ENCODE data around the gene ST14.

GRCh38 chr11:130148796-130149326 lies 10.7 kb upstream of the ST14 start:
- no peak for TF ChIP-seq CTCF (optimal IDR thresholded peaks at IDR 0.05 in 1 of 3, IDR thresholded peaks at IDR 0.05 in 1 of 3, conservative IDR thresholded peaks at IDR 0.05 in 1 of 3; ENCODE audit: extremely low read depth in 1 of 3, insufficient read depth in 2 of 3, low read length in 3 of 3)
- TF ChIP-seq EZH2 (IDR thresholded peaks at IDR 0.05; ENCODE audit: low read length) = no peak

Data from keratinocyte (primary cell).